ENCODE results near the gene FAT1. TPM values are rescaled to one million over a fixed set of nuclear protein-coding genes. Genes with fewer than 3 reads are reported as not detected.

Gene FAT1
- polyA plus RNA-seq, 1 donor from 2014 or later: 19.8 TPM

DNA sequence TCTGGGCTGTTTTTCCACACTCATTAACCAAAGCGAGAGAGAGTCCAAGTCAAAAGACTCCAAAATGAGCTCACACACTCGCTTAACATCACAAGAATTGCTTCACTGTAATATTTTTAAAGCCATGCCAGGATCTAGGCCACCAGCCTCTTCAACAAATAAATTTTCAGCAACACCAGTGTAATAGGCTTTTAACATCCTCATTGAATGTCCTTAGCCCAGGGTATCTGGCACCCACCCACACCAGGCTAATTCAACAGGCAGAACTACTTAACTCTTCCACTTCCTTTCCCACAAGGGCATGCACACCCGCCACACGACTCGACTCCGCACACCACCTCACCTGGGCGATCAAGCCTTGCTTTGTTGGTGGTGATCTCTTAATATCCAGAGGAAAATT is 34.2 kb downstream of the FAT1 start:
- no peaks in the 10 kb centered on the region for H3K9me2 ChIP-seq (ENCODE audit: insufficient read depth, low read length)
- no peak overlapping the region for H2AFZ ChIP-seq (ENCODE audit: low read depth, low read length)
- H3K27ac ChIP-seq (ENCODE audit: low read length): no peak overlapping the region
- no peak overlapping the region for H3K4me3 ChIP-seq (ENCODE audit: low read length)
- no peaks in the 10 kb centered on the region for H4K20me1 ChIP-seq (ENCODE audit: insufficient read depth)
- no peaks in the 10 kb centered on the region for H3K9me3 ChIP-seq (ENCODE audit: low read length)
- no peak overlapping the region for H3K4me2 ChIP-seq (ENCODE audit: low read length)
- H3F3A ChIP-seq (ENCODE audit: insufficient read depth, low read length, poor library complexity, severe bottlenecking): no peaks in the 10 kb centered on the region
- no peaks in the 10 kb centered on the region for H3K27me3 ChIP-seq (ENCODE audit: insufficient read depth, low read depth, low read length)
- peaks cover 13% of the 10 kb centered on the region for H3K79me2 ChIP-seq (replicated peaks; ENCODE audit: insufficient read depth, low read length)
- H3K9ac ChIP-seq (ENCODE audit: low read length): no peak overlapping the region
- no peaks in the 10 kb centered on the region for H3K36me3 ChIP-seq (ENCODE audit: insufficient read depth, low read length)
- no peak for TF ChIP-seq EZH2 (IDR thresholded peaks at IDR 0.05; ENCODE audit: borderline replicate concordance, insufficient read depth, low read length, poor library complexity, severe bottlenecking)
- no peak for TF ChIP-seq MXI1 (conservative IDR thresholded peaks at IDR 0.05; ENCODE audit: poor library complexity, severe bottlenecking)
- TF ChIP-seq, protein P1, sequence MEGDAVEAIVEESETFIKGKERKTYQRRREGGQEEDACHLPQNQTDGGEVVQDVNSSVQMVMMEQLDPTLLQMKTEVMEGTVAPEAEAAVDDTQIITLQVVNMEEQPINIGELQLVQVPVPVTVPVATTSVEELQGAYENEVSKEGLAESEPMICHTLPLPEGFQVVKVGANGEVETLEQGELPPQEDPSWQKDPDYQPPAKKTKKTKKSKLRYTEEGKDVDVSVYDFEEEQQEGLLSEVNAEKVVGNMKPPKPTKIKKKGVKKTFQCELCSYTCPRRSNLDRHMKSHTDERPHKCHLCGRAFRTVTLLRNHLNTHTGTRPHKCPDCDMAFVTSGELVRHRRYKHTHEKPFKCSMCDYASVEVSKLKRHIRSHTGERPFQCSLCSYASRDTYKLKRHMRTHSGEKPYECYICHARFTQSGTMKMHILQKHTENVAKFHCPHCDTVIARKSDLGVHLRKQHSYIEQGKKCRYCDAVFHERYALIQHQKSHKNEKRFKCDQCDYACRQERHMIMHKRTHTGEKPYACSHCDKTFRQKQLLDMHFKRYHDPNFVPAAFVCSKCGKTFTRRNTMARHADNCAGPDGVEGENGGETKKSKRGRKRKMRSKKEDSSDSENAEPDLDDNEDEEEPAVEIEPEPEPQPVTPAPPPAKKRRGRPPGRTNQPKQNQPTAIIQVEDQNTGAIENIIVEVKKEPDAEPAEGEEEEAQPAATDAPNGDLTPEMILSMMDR (IDR thresholded peaks at IDR 0.05; ENCODE audit: poor library complexity, severe bottlenecking): no peak

DNA sequence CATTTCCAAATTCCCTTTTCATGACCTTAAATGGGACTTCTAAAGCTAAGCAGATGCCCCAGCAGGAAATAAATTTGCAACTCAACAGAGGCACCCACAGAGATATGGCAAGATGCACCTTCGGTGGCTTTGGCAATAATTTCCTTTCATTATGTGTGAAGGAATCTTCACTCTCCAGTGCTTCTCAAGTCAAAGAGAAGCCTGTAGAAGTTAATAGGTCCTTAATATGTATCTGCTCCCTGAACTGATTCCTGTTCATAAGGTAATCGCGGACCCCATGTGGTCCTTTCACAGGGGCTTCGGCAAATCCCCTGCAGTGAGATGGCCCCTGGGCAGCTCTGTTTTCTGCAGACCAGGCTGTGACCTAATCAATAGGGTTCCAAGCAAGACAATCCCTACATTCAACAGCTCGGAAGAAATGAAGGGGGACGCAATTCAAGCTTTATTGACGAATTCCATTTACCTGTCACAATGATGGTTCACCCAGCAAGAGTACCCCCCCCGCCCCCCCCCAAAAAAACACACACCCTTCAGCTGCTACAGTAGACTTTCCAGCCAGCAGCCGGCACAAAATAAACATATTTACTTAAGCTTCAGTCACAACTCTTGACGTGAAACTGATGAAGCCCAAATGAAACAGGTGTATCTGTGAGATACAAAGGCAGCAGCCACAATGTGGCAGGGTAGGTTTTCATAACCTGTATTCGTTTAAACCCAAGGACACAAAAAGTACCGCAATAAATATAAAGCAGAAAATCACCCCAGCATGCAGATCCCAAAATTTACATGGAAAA is 35.3 kb downstream of the FAT1 start:
- H3K27ac ChIP-seq (ENCODE audit: low read length): no peak overlapping the region
- H3K4me3 ChIP-seq (ENCODE audit: low read length): no peak overlapping the region
- H3K9me3 ChIP-seq (ENCODE audit: low read length): no peaks in the 10 kb centered on the region
- TF ChIP-seq POLR2AphosphoS5 (IDR thresholded peaks at IDR 0.05): no peak
- no peak for TF ChIP-seq SMC3 (conservative IDR thresholded peaks at IDR 0.05; ENCODE audit: poor library complexity)
- no peak for TF ChIP-seq EP300 (conservative IDR thresholded peaks at IDR 0.05; ENCODE audit: poor library complexity, severe bottlenecking)
- no peak for TF ChIP-seq TAF1 (IDR thresholded peaks at IDR 0.05; ENCODE audit: low read depth)
- no peak for TF ChIP-seq EZH2 (IDR thresholded peaks at IDR 0.05; ENCODE audit: borderline replicate concordance, insufficient read depth, low read length, poor library complexity, severe bottlenecking)
- no peak for TF ChIP-seq MXI1 (conservative IDR thresholded peaks at IDR 0.05; ENCODE audit: poor library complexity, severe bottlenecking)
- no peak for TF ChIP-seq RAD21 (conservative IDR thresholded peaks at IDR 0.05)
- TF ChIP-seq, protein P1 (IDR thresholded peaks at IDR 0.05; ENCODE audit: poor library complexity, severe bottlenecking): no peak
- TF ChIP-seq, protein P2, sequence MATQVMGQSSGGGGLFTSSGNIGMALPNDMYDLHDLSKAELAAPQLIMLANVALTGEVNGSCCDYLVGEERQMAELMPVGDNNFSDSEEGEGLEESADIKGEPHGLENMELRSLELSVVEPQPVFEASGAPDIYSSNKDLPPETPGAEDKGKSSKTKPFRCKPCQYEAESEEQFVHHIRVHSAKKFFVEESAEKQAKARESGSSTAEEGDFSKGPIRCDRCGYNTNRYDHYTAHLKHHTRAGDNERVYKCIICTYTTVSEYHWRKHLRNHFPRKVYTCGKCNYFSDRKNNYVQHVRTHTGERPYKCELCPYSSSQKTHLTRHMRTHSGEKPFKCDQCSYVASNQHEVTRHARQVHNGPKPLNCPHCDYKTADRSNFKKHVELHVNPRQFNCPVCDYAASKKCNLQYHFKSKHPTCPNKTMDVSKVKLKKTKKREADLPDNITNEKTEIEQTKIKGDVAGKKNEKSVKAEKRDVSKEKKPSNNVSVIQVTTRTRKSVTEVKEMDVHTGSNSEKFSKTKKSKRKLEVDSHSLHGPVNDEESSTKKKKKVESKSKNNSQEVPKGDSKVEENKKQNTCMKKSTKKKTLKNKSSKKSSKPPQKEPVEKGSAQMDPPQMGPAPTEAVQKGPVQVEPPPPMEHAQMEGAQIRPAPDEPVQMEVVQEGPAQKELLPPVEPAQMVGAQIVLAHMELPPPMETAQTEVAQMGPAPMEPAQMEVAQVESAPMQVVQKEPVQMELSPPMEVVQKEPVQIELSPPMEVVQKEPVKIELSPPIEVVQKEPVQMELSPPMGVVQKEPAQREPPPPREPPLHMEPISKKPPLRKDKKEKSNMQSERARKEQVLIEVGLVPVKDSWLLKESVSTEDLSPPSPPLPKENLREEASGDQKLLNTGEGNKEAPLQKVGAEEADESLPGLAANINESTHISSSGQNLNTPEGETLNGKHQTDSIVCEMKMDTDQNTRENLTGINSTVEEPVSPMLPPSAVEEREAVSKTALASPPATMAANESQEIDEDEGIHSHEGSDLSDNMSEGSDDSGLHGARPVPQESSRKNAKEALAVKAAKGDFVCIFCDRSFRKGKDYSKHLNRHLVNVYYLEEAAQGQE (IDR thresholded peaks at IDR 0.05; ENCODE audit: borderline replicate concordance): no peak
- H3K27me3 ChIP-seq (ENCODE audit: insufficient read depth, low read depth, low read length): no peaks in the 10 kb centered on the region
- H3K9ac ChIP-seq (ENCODE audit: low read length): no peak overlapping the region
- H3K4me2 ChIP-seq (ENCODE audit: low read length): no peak overlapping the region
- peaks cover 14% of the 10 kb centered on the region for H3K79me2 ChIP-seq (replicated peaks; ENCODE audit: insufficient read depth, low read length)
- no peaks in the 10 kb centered on the region for H3K36me3 ChIP-seq (ENCODE audit: insufficient read depth, low read length)
- no peaks in the 10 kb centered on the region for H3F3A ChIP-seq (ENCODE audit: insufficient read depth, low read length, poor library complexity, severe bottlenecking)
- no peaks in the 10 kb centered on the region for H3K9me2 ChIP-seq (ENCODE audit: insufficient read depth, low read length)
- H2AFZ ChIP-seq (ENCODE audit: low read depth, low read length): no peak overlapping the region
- H4K20me1 ChIP-seq (ENCODE audit: insufficient read depth): no peaks in the 10 kb centered on the region

Data from neural cell (in vitro differentiated cells).